NOMO-1 treated with DMSO at 0.1 percent for 48 hours (cell line): ENCODE results near the gene CEACAM18.

Experiments used
- DNase-seq: peaks from one replicate; lab custom pipeline; 2025; ENCODE audit not compliant: unreplicated experiment; lab: John Stamatoyannopoulos, UW

Gene CEACAM18

DNA sequence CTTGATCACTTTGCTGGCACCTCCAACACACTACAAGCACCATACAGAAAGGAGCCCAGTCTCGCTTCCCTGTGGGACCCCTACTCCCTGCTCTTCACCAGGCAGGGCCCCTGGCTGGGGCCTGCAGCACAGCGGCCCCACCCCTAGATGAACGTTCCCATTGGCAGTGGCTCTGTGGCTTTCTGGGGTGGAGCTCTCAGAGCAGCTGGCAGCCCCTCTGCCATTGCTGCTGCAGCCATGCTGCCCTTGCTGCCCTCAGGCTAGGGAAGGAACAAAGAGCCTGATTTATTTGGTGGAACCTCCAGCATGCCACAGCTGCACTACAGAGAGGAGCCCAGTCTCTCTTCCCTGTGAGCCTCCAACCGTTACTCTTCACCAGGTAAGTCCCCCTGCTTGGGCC is 47.3 kb downstream of the CEACAM18 start:
- DNase-seq = no peak

DNA sequence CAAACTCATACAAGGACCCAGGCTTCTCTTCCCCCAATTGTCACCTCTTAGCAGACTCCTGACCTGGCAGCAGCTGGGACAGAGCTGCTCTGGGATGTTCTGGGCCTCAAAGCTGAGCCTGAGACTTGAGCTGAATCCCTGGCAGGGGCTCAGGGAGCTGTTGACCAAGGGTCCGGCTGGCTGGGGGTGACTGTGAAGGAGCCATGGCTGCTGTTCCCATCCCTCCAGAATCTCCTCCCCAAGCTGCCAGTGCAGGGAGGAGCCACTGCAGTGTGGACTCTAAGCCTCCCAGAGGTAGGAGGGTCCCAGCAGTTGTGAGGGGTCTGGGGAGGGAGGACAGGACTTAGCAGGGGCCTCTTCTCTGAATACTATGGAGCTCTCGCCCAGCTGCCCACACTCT is 51.0 kb downstream of the CEACAM18 start:
- no peak for DNase-seq

DNA sequence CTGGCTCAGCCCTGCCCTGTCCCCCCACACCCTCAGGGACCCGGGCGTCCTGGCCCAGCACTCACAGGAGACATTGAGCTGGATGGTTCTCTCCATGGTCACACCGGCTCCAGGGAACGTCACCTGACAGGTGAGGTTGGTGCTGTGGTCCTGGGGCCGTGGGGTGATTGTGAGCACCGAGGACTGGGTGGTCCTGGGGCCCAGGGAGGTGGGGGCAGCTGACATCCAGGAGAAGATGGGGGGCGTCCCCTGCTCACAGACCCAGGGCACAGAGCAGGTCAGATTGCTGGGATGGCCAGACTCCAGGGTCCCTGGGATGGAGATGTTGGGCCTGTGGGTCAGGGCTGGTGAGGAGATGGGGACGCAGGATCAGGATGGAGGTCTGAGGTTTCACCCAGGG is 52.3 kb downstream of the CEACAM18 start:
- DNase-seq = no peak

DNA sequence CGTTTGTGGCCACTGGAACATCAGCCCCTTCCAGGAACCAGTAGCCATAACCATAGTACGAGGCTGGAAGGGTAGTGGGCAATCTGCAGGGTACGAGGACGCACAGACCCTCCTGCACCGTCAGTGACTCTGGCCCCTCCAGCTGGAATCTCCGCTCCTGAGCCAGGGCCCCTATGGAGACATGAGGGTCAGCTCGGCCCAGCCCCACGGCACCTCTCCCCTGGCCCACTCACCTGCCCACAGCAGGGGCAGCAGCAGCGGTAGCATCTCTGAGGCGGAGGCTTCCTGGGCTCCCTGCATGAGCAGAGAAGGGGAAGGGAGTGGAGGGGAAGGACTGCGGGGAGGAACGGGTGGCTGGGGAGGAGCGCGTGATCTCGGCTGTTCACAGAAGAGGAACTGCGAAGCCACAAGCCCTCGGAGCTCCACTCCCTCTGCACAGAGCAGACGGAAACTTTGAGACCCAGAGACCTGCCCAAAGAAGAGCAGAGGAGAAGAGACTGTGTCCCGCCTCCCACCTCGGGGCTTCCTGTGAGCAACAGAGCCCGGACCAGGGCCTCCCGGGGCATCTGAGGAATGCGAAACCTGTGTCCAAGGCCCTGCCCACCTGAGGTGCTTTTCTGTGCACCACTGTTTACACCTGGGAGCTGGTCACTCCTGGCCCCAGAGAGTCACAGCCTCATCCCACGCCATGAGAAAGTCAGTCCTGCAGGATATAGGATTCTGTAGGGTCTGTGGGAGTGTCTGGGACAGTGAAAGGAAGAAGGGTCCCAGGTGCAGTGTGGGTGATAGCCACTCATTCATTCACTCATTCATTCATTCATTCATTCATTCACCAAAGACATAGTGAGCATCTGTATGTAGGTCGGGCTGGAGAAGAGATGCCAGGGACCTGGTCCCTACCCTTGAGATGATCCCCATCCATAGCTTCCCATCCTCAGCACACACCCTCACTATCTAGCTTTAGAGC is 53.3 kb downstream of the CEACAM18 start, which contains the start of gene SIGLEC6:
TSS of gene SIGLEC6 (minus strand) at position 322 of the 967 bp plus-strand sequence. CDS start at position 300, 22 bp downstream.
- DNase-seq = peak; percentile 96

DNA sequence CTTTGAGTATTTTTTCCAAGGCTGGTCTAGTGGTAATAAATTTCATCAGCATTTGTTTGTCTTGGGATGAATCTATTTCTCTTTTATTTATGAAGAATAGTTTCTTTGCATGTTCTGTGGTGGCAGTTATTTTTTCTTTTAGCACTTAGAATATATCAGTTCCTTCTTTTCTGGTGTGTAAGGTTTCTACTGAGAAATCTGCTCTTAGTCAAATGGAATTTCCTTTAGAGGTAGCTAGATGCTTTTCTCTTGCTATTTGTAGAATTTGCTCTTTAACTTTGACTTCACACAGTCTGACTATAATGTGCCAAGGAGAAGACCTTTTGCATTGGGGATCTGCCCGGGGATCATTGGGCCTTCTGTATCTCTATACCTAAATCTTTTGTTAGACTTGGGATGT is 57.2 kb downstream of the CEACAM18 start:
- no peak for DNase-seq

DNA sequence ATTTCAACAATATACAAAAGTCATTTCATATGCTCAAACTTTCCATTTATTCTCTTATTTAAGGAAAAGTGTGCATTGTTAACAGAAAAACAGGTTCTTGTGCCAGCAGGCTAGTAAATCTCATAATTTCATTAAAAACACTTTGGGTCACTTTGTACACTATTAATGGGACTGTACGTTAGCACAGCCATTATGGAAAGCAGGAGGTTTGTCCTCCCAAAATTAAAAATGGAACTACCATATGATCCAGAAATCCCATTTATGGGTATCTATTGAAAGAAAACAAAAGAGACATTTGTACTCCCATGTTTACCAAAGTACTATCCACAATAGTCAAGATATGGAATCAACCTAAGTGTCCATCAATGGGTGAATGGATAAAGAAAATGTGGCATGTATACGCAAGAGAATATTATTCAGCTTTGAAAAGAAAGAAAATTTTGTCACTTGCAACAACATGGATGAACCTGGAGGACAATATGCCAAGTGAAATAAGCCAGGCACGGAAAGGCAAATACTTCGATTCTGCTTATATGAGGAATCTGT is 61.6 kb downstream of the CEACAM18 start:
- no peak for DNase-seq
